GM12878 (cell line): Measurements from ENCODE around the gene LITAF. TPM values are rescaled to one million over a fixed set of nuclear protein-coding genes. Genes with fewer than 3 reads are reported as not detected.

Experiments used
- ATAC-seq: fragments of 200-7000 bp; cut with Tn5 transposase; 3 replicates; pipeline ENCODE4 v1.9.1; 2020; ENCODE audit warnings: mild to moderate bottlenecking, moderate library complexity
- BruUV-seq: library from RNA; stranded (reverse); fragments of 400-500 nt; replicated peaks from 2 replicates; lab custom pipeline; 2021; lab: Mats Ljungman, UMichigan
- CTCF ChIA-PET: fragments of 300-600 bp; sonication (Branson Sonifier 250); formaldehyde crosslinking; extraction: SDS; loops from one replicate; lab custom pipeline; 2021; ENCODE audit warnings: inconsistent platforms; lab: Yijun Ruan, JAX
- POLR2A ChIA-PET: fragments of 350-600 bp; formaldehyde crosslinking; extraction: SDS; loops from one replicate; lab custom pipeline; 2021; ENCODE audit warnings: inconsistent platforms; lab: Charles Lee
- RAD21 ChIA-PET: fragments of 300-600 bp; sonication (Branson Sonifier 250); formaldehyde crosslinking; loops from one replicate; lab custom pipeline; 2023; ENCODE audit warnings: antibody characterized with exemption; ENCODE audit not compliant: unreplicated experiment; lab: Charles Lee
- SMC1A ChIA-PET: fragments of 300-600 bp; sonication (Branson Sonifier 250); formaldehyde crosslinking; loops from one replicate; lab custom pipeline; 2023; ENCODE audit not compliant: unreplicated experiment, uncharacterized antibody; lab: Charles Lee
- DNase-seq: peaks from one replicate; pipeline ENCODE4 v3.0.0-alpha.2; 2011; ENCODE audit warnings: low read depth, low spot score
- FAIRE-seq: peaks from 3 replicates; lab custom pipeline; 2011; peaks lifted over from hg19 to GRCh38; lab: Jason Lieb, UNC
- H2AFZ ChIP-seq: 2 replicates; pipeline ENCODE4 v1.6.0; 2011; ENCODE audit warnings: low read depth, low read length, control low read depth; ENCODE audit not compliant: control insufficient read depth
- H3K27ac ChIP-seq: 2 replicates; pipeline ENCODE4 v1.5.1; 2011; ENCODE audit warnings: control low read depth; ENCODE audit not compliant: control insufficient read depth, insufficient read depth
- H3K27me3 ChIP-seq, 2 experiments: replicated peaks in 1 of 2; 2 replicates each; pipeline versions ENCODE4 v1.6.0 to v1.6.1; 2011; ENCODE audit warnings: low read length in 1 of 2; ENCODE audit not compliant: control insufficient read depth in 2 of 2, insufficient read depth in 2 of 2
- H3K36me3 ChIP-seq, 2 experiments: 2 replicates each; pipeline ENCODE4 v1.5.1; 2011; ENCODE audit warnings: low read length in 1 of 2; ENCODE audit not compliant: control insufficient read depth in 2 of 2, insufficient read depth in 2 of 2
- H3K4me1 ChIP-seq: 2 replicates; pipeline ENCODE4 v1.6.1; 2011; ENCODE audit warnings: mild to moderate bottlenecking, low read length, moderate library complexity, mixed read lengths; ENCODE audit not compliant: control insufficient read depth, insufficient read depth
- H3K4me2 ChIP-seq: 2 replicates; pipeline ENCODE4 v1.6.0; 2011; ENCODE audit warnings: control low read depth; ENCODE audit not compliant: control insufficient read depth, insufficient read depth
- H3K4me3 ChIP-seq: fragments of 200-600 bp; sonication (generic); 2 replicates; pipeline ENCODE4 v1.5.1; 2016
- H3K79me2 ChIP-seq: 2 replicates; pipeline ENCODE4 v1.6.0; 2011; ENCODE audit warnings: low read length; ENCODE audit not compliant: control insufficient read depth, insufficient read depth
- H3K9ac ChIP-seq: 2 replicates; pipeline ENCODE4 v1.8.0; 2011; ENCODE audit warnings: low read length, control low read depth, mixed read lengths; ENCODE audit not compliant: control insufficient read depth, insufficient read depth
- H3K9me3 ChIP-seq: replicated peaks from 3 replicates; pipeline ENCODE4 v1.5.1; 2011; ENCODE audit warnings: mild to moderate bottlenecking, low read length; ENCODE audit not compliant: control insufficient read depth, insufficient read depth
- H4K20me1 ChIP-seq: 2 replicates; pipeline ENCODE4 v1.6.0; 2011; ENCODE audit not compliant: control insufficient read depth, insufficient read depth
- HCFC1 ChIP-seq: fragments of 150-350 bp; IDR thresholded peaks from 2 replicates; pipeline ENCODE4 v1.6.1; 2014; ENCODE audit warnings: low read length
- LARP7 ChIP-seq: fragments of 450-650 bp; IDR thresholded peaks from 2 replicates; pipeline ENCODE4 v1.6.1; 2017; ENCODE audit warnings: mild to moderate bottlenecking
- POLR2AphosphoS2 ChIP-seq: IDR thresholded peaks from 2 replicates; pipeline ENCODE4 v1.6.1; 2011; ENCODE audit warnings: low read depth, mild to moderate bottlenecking, low read length, improper control_type of control experiment, moderate library complexity
- RBBP5 ChIP-seq: fragments of 200-600 bp; sonication (generic); conservative IDR thresholded peaks from 2 replicates; pipeline ENCODE4 v1.6.1; 2016
- RCOR1 ChIP-seq: conservative IDR thresholded peaks from 2 replicates; pipeline ENCODE4 v1.6.1; 2012; ENCODE audit warnings: low read depth, low read length, improper control_type of control experiment
- RELA ChIP-seq: fragments of 450-650 bp; IDR thresholded peaks from 2 replicates; pipeline ENCODE4 v1.8.0; 2014; ENCODE audit warnings: borderline replicate concordance; ENCODE audit not compliant: partially characterized antibody
- SREBF1 ChIP-seq: IDR thresholded peaks from 2 replicates; pipeline ENCODE4 v1.6.1; 2012; ENCODE audit warnings: mild to moderate bottlenecking, low read length
- whole genome bisulfite sequencing: methylation state at CpG from one replicate; pipeline ENCODE4 v1.1.6; 2016; ENCODE audit warnings: low lambda C conversion rate; ENCODE audit not compliant: insufficient replicate concordance, insufficient coverage; ENCODE audit errors: missing lambda C conversion rate; 5-methylcytosine and 5-hydroxymethylcytosine counted together
- in situ Hi-C: fragments of 300-500 bp; cut with MboI; formaldehyde crosslinking; loops from 9 replicates; pipeline ENCODE4 v1.14.3; 2018; ENCODE audit warnings: mixed read lengths
- intact Hi-C: fragments of 100-400 bp; cut with micrococcal nuclease; formaldehyde crosslinking; loops from one replicate; pipeline ENCODE4 v1.14.2; 2022; ENCODE audit not compliant: unreplicated experiment
- polyA plus RNA-seq, 11 experiments: library from polyadenylated mRNA; depleted of rRNA in 4 of 11; unstranded in 6 of 11; stranded (reverse) in 5 of 11; fragments of >200 nt; fragmentation: Nextera tagmentation in 4 of 11; fragmentation: Illumina TruSeq in 1 of 11; extraction: Ambion mirVana in 4 of 11; extraction: Trizol in 1 of 11; gene quantifications; 1 replicate in 1 of 11; 2 replicates in 10 of 11; pipeline versions ENCODE4 v1.2.1 to v1.2.3, GENCODE V29; 2011 to 2016; ENCODE audit warnings: inconsistent platforms in 2 of 11, missing spikeins in 2 of 11, low read depth in 1 of 11
- total RNA-seq, 4 experiments: library from RNA; depleted of rRNA in 3 of 4; stranded (reverse); fragments of >200 nt in 3 of 4; fragmentation: Illumina TruSeq in 1 of 4; extraction: Trizol in 1 of 4; gene quantifications; 2 replicates each; pipeline versions ENCODE4 v1.2.1 to v1.2.3, GENCODE V29; 2013 to 2021
- TF ChIP-seq, protein P1 (sequence below): IDR thresholded peaks from 2 replicates; pipeline ENCODE4 v1.6.1; 2011; ENCODE audit warnings: mild to moderate bottlenecking, low read depth, low read length, moderate library complexity; ENCODE audit not compliant: insufficient replicate concordance

Gene LITAF
- total and polyA plus RNA-seq, 10 of the 15 experiments (the other 5 are each of a cell fraction or from before 2014, with no cell fraction given) = 99.2 to 211 (median 147) TPM

- peak; percentile 10 for ATAC-seq
- peak overlapping the region; percentile 12; the same call in 1 of the 2 replicates for H3K4me2 ChIP-seq
- TF ChIP-seq RBBP5 (no peak), POLR2AphosphoS2 (no peak), SREBF1 (no peak), LARP7 (no peak), RCOR1 (no peak), RELA (no peak), HCFC1 (no peak)
- TF ChIP-seq, protein P1, sequence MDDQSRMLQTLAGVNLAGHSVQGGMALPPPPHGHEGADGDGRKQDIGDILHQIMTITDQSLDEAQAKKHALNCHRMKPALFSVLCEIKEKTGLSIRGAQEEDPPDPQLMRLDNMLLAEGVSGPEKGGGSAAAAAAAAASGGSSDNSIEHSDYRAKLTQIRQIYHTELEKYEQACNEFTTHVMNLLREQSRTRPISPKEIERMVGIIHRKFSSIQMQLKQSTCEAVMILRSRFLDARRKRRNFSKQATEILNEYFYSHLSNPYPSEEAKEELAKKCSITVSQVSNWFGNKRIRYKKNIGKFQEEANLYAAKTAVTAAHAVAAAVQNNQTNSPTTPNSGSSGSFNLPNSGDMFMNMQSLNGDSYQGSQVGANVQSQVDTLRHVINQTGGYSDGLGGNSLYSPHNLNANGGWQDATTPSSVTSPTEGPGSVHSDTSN = no peak
- TF ChIP-seq, all 136 proteins: peak for 0
- in situ Hi-C loops = no loop called here
- 75% methylated on average over 7 of the region's 7 CpGs for WGBS
- Histone ChIP-seq H3K27ac (no peak overlapping the region; the same call in 1 of the 2 replicates), H3K4me3 (peak overlapping the region; percentile 43; the same call in 1 of the 2 replicates), H3K36me3 (peaks cover 3 to 11% of the 10 kb centered on the region in 2 experiments; a peak in 3 of 4 replicates), H3K9ac (no peak overlapping the region), H3K79me2 (peaks cover 83% of the 10 kb centered on the region), H3K27me3 (no peaks in the 10 kb centered on the region), H3K4me1 (peaks cover 45% of the 10 kb centered on the region), H2AFZ (no peak overlapping the region), H4K20me1 (no peaks in the 10 kb centered on the region; the same call in 1 of the 2 replicates), H3K9me3 (no peaks in the 10 kb centered on the region)
- POLR2A ChIA-PET = no interaction called here
- SMC1A ChIA-PET = interaction anchor here (0.7 to 1.8 kb wide), 5 partner anchors 9 to 67 kb away, joined by 3 to 7 read pairs (median 5); no protein-coding TSS in a partner anchor
- RAD21 ChIA-PET = interaction anchor here (0.8 to 1.4 kb wide), 4 partner anchors 9 to 14 kb away, joined by 4 to 6 read pairs (median 4); partner anchors contain the start of gene LITAF
- TSS peak; percentile 10 for BruUV-seq
- CTCF ChIA-PET = interaction anchor here (0.8 to 2.6 kb wide), 7 partner anchors 9 to 179 kb away, joined by 3 to 12 read pairs (median 3); partner anchors contain the start of gene LITAF
- no peak for DNase-seq
- no peak for FAIRE-seq
- intact Hi-C loops = no loop called here
Observed at GRCh38 chr16:11575223-11575589, 11.5 kb downstream of the LITAF start.
